SK-N-SH treated with all-trans-retinoic acid at 6 μM for 48 hours (cell line): ENCODE results near the gene OR51Q1.

ENCODE experiments used
- ATAC-seq: fragments of 200-7000 bp; cut with Tn5 transposase; 3 replicates; pipeline ENCODE4 v1.9.1; 2020; ENCODE audit warnings: mild to moderate bottlenecking, moderate library complexity
- ARNTL ChIP-seq: fragments of 450-650 bp; formaldehyde crosslinking; IDR thresholded peaks from 2 replicates; pipeline ENCODE4 v1.5.0; 2020; ENCODE audit warnings: low read depth, mild to moderate bottlenecking, moderate library complexity, borderline replicate concordance
- CSDC2 ChIP-seq: fragments of 250-450 bp; sonication (Bioruptor Pico); IDR thresholded peaks from 2 replicates; pipeline ENCODE4 v1.5.0; 2020; ENCODE audit warnings: mild to moderate bottlenecking, moderate library complexity
- ESRRG ChIP-seq: fragments of 250-450 bp; sonication (Bioruptor Pico); IDR thresholded peaks from 2 replicates; pipeline ENCODE4 v1.6.1; 2021; ENCODE audit warnings: mild to moderate bottlenecking
- ISL1 ChIP-seq: fragments of 250-450 bp; sonication (Bioruptor Pico); IDR thresholded peaks from 2 replicates; pipeline ENCODE4 v2.1.2; 2022; ENCODE audit warnings: mild to moderate bottlenecking, moderate library complexity
- PPARA ChIP-seq: fragments of 250-450 bp; sonication (Bioruptor Pico); IDR thresholded peaks from 2 replicates; pipeline ENCODE4 v1.5.0; 2020; ENCODE audit warnings: mild to moderate bottlenecking, borderline replicate concordance
- RARB ChIP-seq: fragments of 250-450 bp; sonication (Bioruptor Pico); IDR thresholded peaks from 2 replicates; pipeline ENCODE4 v1.8.0; 2021; ENCODE audit warnings: mild to moderate bottlenecking, moderate library complexity
- SNAI2 ChIP-seq: fragments of 250-450 bp; sonication (Bioruptor Pico); IDR thresholded peaks from 2 replicates; pipeline ENCODE4 v1.5.0; 2020; ENCODE audit warnings: mild to moderate bottlenecking, moderate library complexity
- ZC3H10 ChIP-seq: fragments of 250-450 bp; sonication (Bioruptor Pico); IDR thresholded peaks from 2 replicates; pipeline ENCODE4 v1.5.1; 2021; ENCODE audit warnings: mild to moderate bottlenecking, moderate library complexity
- ZFP3 ChIP-seq: fragments of 250-450 bp; sonication (Bioruptor Pico); IDR thresholded peaks from 2 replicates; pipeline ENCODE4 v1.5.0; 2020; ENCODE audit warnings: mild to moderate bottlenecking, moderate library complexity
- ZFP30 ChIP-seq: fragments of 450-650 bp; formaldehyde crosslinking; IDR thresholded peaks from 2 replicates; pipeline ENCODE4 v1.5.0; 2022; ENCODE audit warnings: mild to moderate bottlenecking, moderate library complexity
- ZNF565 ChIP-seq: fragments of 450-650 bp; formaldehyde crosslinking; conservative IDR thresholded peaks from 2 replicates; pipeline ENCODE4 v1.5.0; 2020; ENCODE audit warnings: low read depth, mild to moderate bottlenecking, moderate library complexity
- ZNF70 ChIP-seq: fragments of 450-650 bp; formaldehyde crosslinking; IDR thresholded peaks from 2 replicates; pipeline ENCODE4 v1.5.0; 2020; ENCODE audit warnings: mild to moderate bottlenecking, moderate library complexity
- ZNF8 ChIP-seq: fragments of 450-650 bp; formaldehyde crosslinking; IDR thresholded peaks from 2 replicates; pipeline ENCODE4 v1.5.0; 2020; ENCODE audit warnings: mild to moderate bottlenecking, moderate library complexity
- TF ChIP-seq, protein P1 (sequence below): fragments of 250-450 bp; sonication (Bioruptor Pico); IDR thresholded peaks from 2 replicates; pipeline ENCODE4 v1.5.1; 2021; ENCODE audit warnings: mild to moderate bottlenecking, moderate library complexity
- TF ChIP-seq, protein P2 (sequence below): fragments of 250-450 bp; sonication (Bioruptor Pico); IDR thresholded peaks from 2 replicates; pipeline ENCODE4 v1.8.0; 2021; ENCODE audit warnings: low read depth, mild to moderate bottlenecking, moderate library complexity, borderline replicate concordance
- TF ChIP-seq, protein P3 (sequence below): fragments of 250-450 bp; sonication (Bioruptor Pico); IDR thresholded peaks from 2 replicates; pipeline ENCODE4 v1.8.0; 2020; ENCODE audit warnings: mild to moderate bottlenecking, moderate library complexity, borderline replicate concordance
- TF ChIP-seq, protein P4 (sequence below): fragments of 250-450 bp; sonication (Bioruptor Pico); IDR thresholded peaks from 2 replicates; pipeline ENCODE4 v1.5.0; 2020; ENCODE audit warnings: mild to moderate bottlenecking, moderate library complexity
- TF ChIP-seq, protein P5 (sequence below): fragments of 250-450 bp; sonication (Bioruptor Pico); IDR thresholded peaks from 2 replicates; pipeline ENCODE4 v1.5.1; 2020; ENCODE audit warnings: low read depth, mild to moderate bottlenecking, moderate library complexity

OR51Q1 gene

DNA sequence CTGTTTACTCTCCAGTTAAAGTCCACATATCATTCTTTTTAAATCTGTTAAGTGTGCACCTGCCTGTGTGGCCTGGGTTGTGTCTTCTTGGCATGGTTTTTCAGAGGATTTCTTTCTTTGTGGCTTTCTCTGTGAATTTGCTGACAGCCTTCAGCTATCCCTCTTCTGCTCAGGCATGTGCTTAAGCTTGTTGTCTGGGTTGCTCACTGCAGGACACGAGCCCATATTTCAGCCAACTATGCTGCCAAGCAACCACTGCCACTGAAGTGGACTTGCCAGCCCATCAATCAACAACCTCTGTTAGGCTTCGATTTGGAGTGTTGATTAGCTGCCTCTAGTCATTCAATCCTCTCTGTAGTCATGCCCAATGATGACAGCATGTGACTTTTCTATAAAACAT is 45.6 kb downstream of the OR51Q1 start:
- ATAC-seq, result no peak

More for the DNA sequence above, 45.6 kb downstream of the OR51Q1 start:
- TF ChIP-seq ARNTL (CRISPR knock-in tag), result no peak
- no peak for TF ChIP-seq ZNF70 (CRISPR knock-in tag)
- no peak for TF ChIP-seq ZFP30 (CRISPR knock-in tag)
- no peak for TF ChIP-seq PPARA (CRISPR knock-in tag)
- TF ChIP-seq ISL1 (CRISPR knock-in tag), result no peak
- TF ChIP-seq, protein P1, sequence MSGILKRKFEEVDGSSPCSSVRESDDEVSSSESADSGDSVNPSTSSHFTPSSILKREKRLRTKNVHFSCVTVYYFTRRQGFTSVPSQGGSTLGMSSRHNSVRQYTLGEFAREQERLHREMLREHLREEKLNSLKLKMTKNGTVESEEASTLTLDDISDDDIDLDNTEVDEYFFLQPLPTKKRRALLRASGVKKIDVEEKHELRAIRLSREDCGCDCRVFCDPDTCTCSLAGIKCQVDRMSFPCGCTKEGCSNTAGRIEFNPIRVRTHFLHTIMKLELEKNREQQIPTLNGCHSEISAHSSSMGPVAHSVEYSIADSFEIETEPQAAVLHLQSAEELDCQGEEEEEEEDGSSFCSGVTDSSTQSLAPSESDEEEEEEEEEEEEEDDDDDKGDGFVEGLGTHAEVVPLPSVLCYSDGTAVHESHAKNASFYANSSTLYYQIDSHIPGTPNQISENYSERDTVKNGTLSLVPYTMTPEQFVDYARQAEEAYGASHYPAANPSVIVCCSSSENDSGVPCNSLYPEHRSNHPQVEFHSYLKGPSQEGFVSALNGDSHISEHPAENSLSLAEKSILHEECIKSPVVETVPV, result no peak
- TF ChIP-seq, protein P2, sequence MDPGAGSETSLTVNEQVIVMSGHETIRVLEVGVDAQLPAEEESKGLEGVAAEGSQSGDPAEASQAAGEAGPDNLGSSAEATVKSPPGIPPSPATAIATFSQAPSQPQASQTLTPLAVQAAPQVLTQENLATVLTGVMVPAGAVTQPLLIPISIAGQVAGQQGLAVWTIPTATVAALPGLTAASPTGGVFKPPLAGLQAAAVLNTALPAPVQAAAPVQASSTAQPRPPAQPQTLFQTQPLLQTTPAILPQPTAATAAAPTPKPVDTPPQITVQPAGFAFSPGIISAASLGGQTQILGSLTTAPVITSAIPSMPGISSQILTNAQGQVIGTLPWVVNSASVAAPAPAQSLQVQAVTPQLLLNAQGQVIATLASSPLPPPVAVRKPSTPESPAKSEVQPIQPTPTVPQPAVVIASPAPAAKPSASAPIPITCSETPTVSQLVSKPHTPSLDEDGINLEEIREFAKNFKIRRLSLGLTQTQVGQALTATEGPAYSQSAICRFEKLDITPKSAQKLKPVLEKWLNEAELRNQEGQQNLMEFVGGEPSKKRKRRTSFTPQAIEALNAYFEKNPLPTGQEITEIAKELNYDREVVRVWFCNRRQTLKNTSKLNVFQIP (CRISPR knock-in tag), result no peak
- TF ChIP-seq, protein P3, sequence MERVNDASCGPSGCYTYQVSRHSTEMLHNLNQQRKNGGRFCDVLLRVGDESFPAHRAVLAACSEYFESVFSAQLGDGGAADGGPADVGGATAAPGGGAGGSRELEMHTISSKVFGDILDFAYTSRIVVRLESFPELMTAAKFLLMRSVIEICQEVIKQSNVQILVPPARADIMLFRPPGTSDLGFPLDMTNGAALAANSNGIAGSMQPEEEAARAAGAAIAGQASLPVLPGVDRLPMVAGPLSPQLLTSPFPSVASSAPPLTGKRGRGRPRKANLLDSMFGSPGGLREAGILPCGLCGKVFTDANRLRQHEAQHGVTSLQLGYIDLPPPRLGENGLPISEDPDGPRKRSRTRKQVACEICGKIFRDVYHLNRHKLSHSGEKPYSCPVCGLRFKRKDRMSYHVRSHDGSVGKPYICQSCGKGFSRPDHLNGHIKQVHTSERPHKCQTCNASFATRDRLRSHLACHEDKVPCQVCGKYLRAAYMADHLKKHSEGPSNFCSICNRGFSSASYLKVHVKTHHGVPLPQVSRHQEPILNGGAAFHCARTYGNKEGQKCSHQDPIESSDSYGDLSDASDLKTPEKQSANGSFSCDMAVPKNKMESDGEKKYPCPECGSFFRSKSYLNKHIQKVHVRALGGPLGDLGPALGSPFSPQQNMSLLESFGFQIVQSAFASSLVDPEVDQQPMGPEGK (CRISPR knock-in tag), result no peak
- no peak for TF ChIP-seq ZFP3 (CRISPR knock-in tag)
- TF ChIP-seq, protein P4, sequence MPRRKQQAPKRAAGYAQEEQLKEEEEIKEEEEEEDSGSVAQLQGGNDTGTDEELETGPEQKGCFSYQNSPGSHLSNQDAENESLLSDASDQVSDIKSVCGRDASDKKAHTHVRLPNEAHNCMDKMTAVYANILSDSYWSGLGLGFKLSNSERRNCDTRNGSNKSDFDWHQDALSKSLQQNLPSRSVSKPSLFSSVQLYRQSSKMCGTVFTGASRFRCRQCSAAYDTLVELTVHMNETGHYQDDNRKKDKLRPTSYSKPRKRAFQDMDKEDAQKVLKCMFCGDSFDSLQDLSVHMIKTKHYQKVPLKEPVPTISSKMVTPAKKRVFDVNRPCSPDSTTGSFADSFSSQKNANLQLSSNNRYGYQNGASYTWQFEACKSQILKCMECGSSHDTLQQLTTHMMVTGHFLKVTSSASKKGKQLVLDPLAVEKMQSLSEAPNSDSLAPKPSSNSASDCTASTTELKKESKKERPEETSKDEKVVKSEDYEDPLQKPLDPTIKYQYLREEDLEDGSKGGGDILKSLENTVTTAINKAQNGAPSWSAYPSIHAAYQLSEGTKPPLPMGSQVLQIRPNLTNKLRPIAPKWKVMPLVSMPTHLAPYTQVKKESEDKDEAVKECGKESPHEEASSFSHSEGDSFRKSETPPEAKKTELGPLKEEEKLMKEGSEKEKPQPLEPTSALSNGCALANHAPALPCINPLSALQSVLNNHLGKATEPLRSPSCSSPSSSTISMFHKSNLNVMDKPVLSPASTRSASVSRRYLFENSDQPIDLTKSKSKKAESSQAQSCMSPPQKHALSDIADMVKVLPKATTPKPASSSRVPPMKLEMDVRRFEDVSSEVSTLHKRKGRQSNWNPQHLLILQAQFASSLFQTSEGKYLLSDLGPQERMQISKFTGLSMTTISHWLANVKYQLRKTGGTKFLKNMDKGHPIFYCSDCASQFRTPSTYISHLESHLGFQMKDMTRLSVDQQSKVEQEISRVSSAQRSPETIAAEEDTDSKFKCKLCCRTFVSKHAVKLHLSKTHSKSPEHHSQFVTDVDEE, result no peak
- TF ChIP-seq ZC3H10, result no peak
- TF ChIP-seq, protein P5, sequence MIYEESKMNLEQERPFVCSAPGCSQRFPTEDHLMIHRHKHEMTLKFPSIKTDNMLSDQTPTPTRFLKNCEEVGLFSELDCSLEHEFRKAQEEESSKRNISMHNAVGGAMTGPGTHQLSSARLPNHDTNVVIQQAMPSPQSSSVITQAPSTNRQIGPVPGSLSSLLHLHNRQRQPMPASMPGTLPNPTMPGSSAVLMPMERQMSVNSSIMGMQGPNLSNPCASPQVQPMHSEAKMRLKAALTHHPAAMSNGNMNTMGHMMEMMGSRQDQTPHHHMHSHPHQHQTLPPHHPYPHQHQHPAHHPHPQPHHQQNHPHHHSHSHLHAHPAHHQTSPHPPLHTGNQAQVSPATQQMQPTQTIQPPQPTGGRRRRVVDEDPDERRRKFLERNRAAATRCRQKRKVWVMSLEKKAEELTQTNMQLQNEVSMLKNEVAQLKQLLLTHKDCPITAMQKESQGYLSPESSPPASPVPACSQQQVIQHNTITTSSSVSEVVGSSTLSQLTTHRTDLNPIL (CRISPR knock-in tag), result no peak
- no peak for TF ChIP-seq SNAI2 (CRISPR knock-in tag)
- TF ChIP-seq CSDC2, result no peak
- TF ChIP-seq ZNF565 (CRISPR knock-in tag), result no peak
- no peak for TF ChIP-seq RARB (CRISPR knock-in tag)
- no peak for TF ChIP-seq ZNF8 (CRISPR knock-in tag)
- no peak for TF ChIP-seq ESRRG (CRISPR knock-in tag)
- TF ChIP-seq, all 23 proteins: peak for 0
